ENCODE measurements around the gene NUP210.

DNA sequence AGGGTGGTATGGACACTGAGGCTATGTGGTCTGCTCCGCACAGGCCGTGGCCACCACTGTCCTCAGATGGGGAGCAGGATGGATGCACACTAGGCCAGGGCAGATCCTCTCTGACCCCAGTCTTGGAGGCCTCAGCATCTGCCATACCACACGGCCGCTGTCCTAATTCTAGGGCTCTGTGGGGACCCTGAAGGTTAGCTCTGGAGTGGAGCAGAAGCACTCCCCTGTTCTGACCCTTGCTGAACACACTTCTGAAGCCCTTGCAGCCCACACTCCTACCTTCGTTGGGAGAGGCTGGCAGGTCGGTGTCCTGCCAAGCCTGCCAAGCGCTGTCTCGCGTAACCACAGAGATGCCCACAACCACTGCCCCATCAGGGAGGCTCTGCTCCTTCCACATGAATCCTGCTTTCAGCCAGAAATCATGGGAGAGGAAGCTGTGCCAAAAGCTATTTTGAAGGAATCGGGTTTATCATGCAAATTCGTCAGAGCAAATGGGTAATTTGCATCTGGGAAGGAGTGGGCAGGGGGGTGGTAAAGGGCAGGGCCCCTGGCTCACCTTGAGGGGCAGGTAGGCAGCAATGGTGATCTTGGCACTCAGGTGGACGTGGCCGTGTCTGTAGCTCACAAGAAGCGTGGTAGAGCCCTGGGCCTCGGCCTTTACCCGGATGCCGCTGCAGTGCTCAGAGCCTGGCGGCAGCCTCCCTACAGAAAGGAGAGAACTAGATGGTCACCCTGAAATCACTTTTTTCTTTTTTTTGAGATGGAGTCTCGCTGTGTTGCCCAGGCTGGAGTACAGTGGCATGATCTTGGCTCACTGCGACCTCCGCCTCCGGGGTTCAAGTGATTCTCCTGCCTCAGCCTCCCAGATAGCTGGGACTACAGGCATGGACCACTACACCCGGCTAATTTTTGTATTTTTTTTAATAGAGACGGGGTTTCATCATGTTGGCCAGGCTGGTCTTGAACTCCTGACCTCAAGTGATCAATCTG lies 54.4 kb downstream of the NUP210 start:
- TF ChIP-seq CTCF (IDR thresholded peaks at IDR 0.05; ENCODE audit: low read depth, low read length, missing input control) (no peak), JUND (IDR thresholded peaks at IDR 0.05) (no peak), YY1 (IDR thresholded peaks at IDR 0.05) (no peak)
- TF ChIP-seq, protein P1, sequence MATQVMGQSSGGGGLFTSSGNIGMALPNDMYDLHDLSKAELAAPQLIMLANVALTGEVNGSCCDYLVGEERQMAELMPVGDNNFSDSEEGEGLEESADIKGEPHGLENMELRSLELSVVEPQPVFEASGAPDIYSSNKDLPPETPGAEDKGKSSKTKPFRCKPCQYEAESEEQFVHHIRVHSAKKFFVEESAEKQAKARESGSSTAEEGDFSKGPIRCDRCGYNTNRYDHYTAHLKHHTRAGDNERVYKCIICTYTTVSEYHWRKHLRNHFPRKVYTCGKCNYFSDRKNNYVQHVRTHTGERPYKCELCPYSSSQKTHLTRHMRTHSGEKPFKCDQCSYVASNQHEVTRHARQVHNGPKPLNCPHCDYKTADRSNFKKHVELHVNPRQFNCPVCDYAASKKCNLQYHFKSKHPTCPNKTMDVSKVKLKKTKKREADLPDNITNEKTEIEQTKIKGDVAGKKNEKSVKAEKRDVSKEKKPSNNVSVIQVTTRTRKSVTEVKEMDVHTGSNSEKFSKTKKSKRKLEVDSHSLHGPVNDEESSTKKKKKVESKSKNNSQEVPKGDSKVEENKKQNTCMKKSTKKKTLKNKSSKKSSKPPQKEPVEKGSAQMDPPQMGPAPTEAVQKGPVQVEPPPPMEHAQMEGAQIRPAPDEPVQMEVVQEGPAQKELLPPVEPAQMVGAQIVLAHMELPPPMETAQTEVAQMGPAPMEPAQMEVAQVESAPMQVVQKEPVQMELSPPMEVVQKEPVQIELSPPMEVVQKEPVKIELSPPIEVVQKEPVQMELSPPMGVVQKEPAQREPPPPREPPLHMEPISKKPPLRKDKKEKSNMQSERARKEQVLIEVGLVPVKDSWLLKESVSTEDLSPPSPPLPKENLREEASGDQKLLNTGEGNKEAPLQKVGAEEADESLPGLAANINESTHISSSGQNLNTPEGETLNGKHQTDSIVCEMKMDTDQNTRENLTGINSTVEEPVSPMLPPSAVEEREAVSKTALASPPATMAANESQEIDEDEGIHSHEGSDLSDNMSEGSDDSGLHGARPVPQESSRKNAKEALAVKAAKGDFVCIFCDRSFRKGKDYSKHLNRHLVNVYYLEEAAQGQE (IDR thresholded peaks at IDR 0.05), result no peak

Data from liver (tissue), 3 donors.